ENCODE measurements around the gene MPP1. TPM values are rescaled to one million over a fixed set of nuclear protein-coding genes. Genes with fewer than 3 reads are reported as not detected.

The MPP1 gene
- total and polyA plus RNA-seq, 2 of the 8 experiments (the other 6 are each of a cell fraction or from before 2014, with no cell fraction given) = 7.6 to 13.4 TPM

GRCh38 chrX:154827194-154828015, 22.1 kb upstream of the MPP1 start:
- no peak overlapping the region for H2BK12ac ChIP-seq (ENCODE audit: low read depth, low read length)
- no peak overlapping the region for H4K91ac ChIP-seq (replicated peaks; ENCODE audit: insufficient read length, low read length)
- ChIA-PET CTCF (ENCODE audit: partially characterized antibody) (interaction anchor here (1.0 kb wide), 2 partner anchors 11 to 22 kb away, joined by 3 to 7 read pairs; partner anchors contain the start of gene MPP1), POLR2A (ENCODE audit: partially characterized antibody) (no interaction called here)
- H3K9me3 ChIP-seq (ENCODE audit: insufficient read depth in 2 of 2, low read depth in 1 of 2, low read length in 1 of 2) = no peaks in the 10 kb centered on the region
- no peaks in the 10 kb centered on the region for H4K20me1 ChIP-seq (replicated peaks in 1 of 2; ENCODE audit: control insufficient read depth in 1 of 2, insufficient read depth in 2 of 2, low read length in 2 of 2)
- WGBS, 2 experiments (ENCODE audit: extremely low coverage in 1 of 2, insufficient coverage in 1 of 2, insufficient read length in 1 of 2, insufficient replicate concordance in 2 of 2, low coverage in 1 of 2, low lambda C conversion rate in 2 of 2, missing lambda C conversion rate in 1 of 2) = 81% methylated on average over 4 of the region's 4 CpGs; no CpG with 5 or more reads in 1 of the 2 experiments
- H3K23me2 ChIP-seq (ENCODE audit: low read depth, low read length) = no peaks in the 10 kb centered on the region
- no peaks in the 10 kb centered on the region for H3K79me2 ChIP-seq (ENCODE audit: control insufficient read depth in 1 of 2, insufficient read depth in 2 of 2, low read length in 2 of 2)
- H3K14ac ChIP-seq (ENCODE audit: insufficient read length) = no peak overlapping the region
- no peaks in the 10 kb centered on the region for H3K79me1 ChIP-seq (ENCODE audit: low read depth, low read length)
- H3K27me3 ChIP-seq (replicated peaks in 1 of 4; ENCODE audit: control insufficient read depth in 3 of 4, extremely low read depth in 1 of 4, insufficient read depth in 3 of 4, low read length in 3 of 4) = no peaks in the 10 kb centered on the region
- no peak overlapping the region for H3K56ac ChIP-seq (replicated peaks; ENCODE audit: insufficient read length, low read depth, low read length)
- H3K4me3 ChIP-seq (ENCODE audit: extremely low read depth in 1 of 4, insufficient read depth in 2 of 4, low read depth in 3 of 4, low read length in 4 of 4) = no peak overlapping the region
- no peaks in the 10 kb centered on the region for H3K36me3 ChIP-seq (ENCODE audit: control insufficient read depth in 2 of 4, insufficient read depth in 4 of 4, low read length in 3 of 4)
- H2AFZ ChIP-seq (ENCODE audit: low read length) = no peak overlapping the region
- no peak overlapping the region for H2BK120ac ChIP-seq (replicated peaks; ENCODE audit: low read depth, low read length)
- no peak overlapping the region for H2AK5ac ChIP-seq (ENCODE audit: low read depth, low read length)
- no peak overlapping the region for H3K9ac ChIP-seq (replicated peaks in 1 of 4; ENCODE audit: extremely low read depth in 1 of 4, low read depth in 3 of 4, low read length in 3 of 4)
- DNase-seq (ENCODE audit: low read depth in 1 of 2, low spot score in 2 of 2) (no peak), FAIRE-seq (no peak)
- no peak overlapping the region for H3K27ac ChIP-seq (ENCODE audit: low read depth, low read length)
- H4K5ac ChIP-seq (ENCODE audit: insufficient read length, low read depth, low read length) = no peak overlapping the region
- H2BK5ac ChIP-seq (ENCODE audit: low read depth, low read length) = no peak overlapping the region
- no peak overlapping the region for H3K18ac ChIP-seq (ENCODE audit: extremely low read depth, low read length)
- H4K8ac ChIP-seq (ENCODE audit: extremely low read depth, insufficient read depth, low read length) = no peak overlapping the region
- H2BK15ac ChIP-seq (ENCODE audit: low read length) = no peak overlapping the region
- no peak overlapping the region for H3K23ac ChIP-seq (ENCODE audit: insufficient read length)
- H3K4me1 ChIP-seq (replicated peaks in 1 of 4; ENCODE audit: control insufficient read depth in 3 of 4, insufficient read depth in 4 of 4, low read length in 3 of 4) = no peaks in the 10 kb centered on the region; a peak in 1 of 7 replicates
- H2BK20ac ChIP-seq (ENCODE audit: low read length) = no peak overlapping the region
- H3K4ac ChIP-seq (replicated peaks; ENCODE audit: insufficient read length, low read depth, low read length) = no peak overlapping the region
- H3K4me2 ChIP-seq (ENCODE audit: insufficient read depth in 1 of 2, low read depth in 2 of 2, low read length in 2 of 2) = no peak overlapping the region
- TF ChIP-seq SAP30 (IDR thresholded peaks at IDR 0.05; ENCODE audit: insufficient read depth, insufficient replicate concordance, low read length) (no peak), SIN3A (conservative IDR thresholded peaks at IDR 0.05 in 1 of 2, IDR thresholded peaks at IDR 0.05 in 1 of 2; ENCODE audit: low read depth in 1 of 2, low read length in 2 of 2) (no peak)

Data from H1 (cell line).